Activated T-helper 2 cell treated with anti-CD3 and anti-CD28 coated beads, Interferon-gamma antibody, Interleukin-2, Interleukin-4, amounts not matched to agents 10 μg/mL and 5 μg/mL and 100 μg/mL, durations not matched to agents 14 hours and 24 hours and 36 hours (primary cell): ENCODE results near the gene TJP3. TPM values are rescaled to one million over a fixed set of nuclear protein-coding genes. Genes with fewer than 3 reads are reported as not detected.
"Not testable (repeated sequence)": the region's sequence is repeated elsewhere in the genome, so short reads cannot be mapped to it uniquely, and the experiment has no call there.

Experiments used
- DNase-seq: peaks from one replicate; pipeline ENCODE4 v3.0.0; 2021; ENCODE audit warnings: low spot score
- H3K27ac Mint-ChIP-seq: one replicate; pipeline ENCODE4 v1.8.0; 2021; ENCODE audit warnings: mixed read lengths
- H3K27me3 Mint-ChIP-seq: one replicate; pipeline ENCODE4 v1.8.0; 2021; ENCODE audit warnings: low read depth, mixed read lengths
- H3K36me3 Mint-ChIP-seq: one replicate; pipeline ENCODE4 v1.8.0; 2021; ENCODE audit warnings: low read depth, mixed read lengths
- H3K4me1 Mint-ChIP-seq: one replicate; pipeline ENCODE4 v1.8.0; 2021; ENCODE audit warnings: low read depth, mixed read lengths
- H3K4me3 Mint-ChIP-seq: one replicate; pipeline ENCODE4 v1.8.0; 2021; ENCODE audit warnings: low read depth, mild to moderate bottlenecking, moderate library complexity, mixed read lengths
- H3K9me3 Mint-ChIP-seq: one replicate; pipeline ENCODE4 v1.8.0; 2021; ENCODE audit warnings: mixed read lengths
- intact Hi-C: fragments of 100-400 bp; cut with micrococcal nuclease; formaldehyde crosslinking; loops from one replicate; pipeline ENCODE4 v1.15.1; 2023
- total RNA-seq: library from RNA; stranded (reverse); gene quantifications from 2 replicates; pipeline ENCODE4 v1.2.3, GENCODE V29; 2022

The TJP3 gene
- total RNA-seq, 1 donor from 2014 or later: 0.41 TPM

DNA sequence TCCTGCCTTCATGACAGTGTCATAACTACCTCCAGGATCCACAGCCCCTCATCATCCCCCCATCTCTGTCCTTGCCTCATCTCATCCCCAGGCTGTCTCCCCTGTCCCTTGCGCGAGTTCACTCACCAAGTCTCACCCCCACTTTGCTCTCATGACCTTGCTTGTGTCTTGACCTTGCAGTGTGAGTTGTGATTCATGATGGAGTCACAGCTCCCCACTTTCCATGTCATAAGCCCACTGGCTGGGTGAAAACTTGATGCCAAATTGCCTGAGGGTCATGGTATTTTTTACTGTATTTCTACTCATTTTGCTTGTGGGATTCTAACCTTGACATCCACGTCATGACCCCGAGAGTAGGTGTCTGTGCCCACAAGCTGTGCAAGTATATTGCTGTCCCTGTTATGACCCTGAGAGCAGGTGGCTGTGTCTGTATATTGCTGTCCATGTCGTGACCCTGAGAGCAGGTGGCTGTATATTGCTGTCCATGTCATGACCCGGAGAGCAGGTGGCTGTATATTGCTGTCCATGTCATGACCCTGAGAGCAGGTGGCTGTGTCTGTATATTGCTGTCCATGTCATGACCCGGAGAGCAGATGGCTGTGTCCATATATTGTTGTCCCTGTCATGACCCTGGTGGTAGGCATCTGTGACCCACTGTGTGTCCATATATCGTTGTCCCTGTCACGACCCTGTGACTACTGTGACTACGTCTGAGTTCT, 29.5 kb downstream of the TJP3 start:
- intact Hi-C loops: no loop called here
- H3K4me1 Mint-ChIP-seq: peaks cover 10% of the 10 kb centered on the region
- no peaks in the 10 kb centered on the region for H3K36me3 Mint-ChIP-seq
- DNase-seq: no peak
- no peaks in the 10 kb centered on the region for H3K27me3 Mint-ChIP-seq
- H3K27ac Mint-ChIP-seq: no peak overlapping the region
- H3K9me3 Mint-ChIP-seq: no peaks in the 10 kb centered on the region
- no peak overlapping the region for H3K4me3 Mint-ChIP-seq

DNA sequence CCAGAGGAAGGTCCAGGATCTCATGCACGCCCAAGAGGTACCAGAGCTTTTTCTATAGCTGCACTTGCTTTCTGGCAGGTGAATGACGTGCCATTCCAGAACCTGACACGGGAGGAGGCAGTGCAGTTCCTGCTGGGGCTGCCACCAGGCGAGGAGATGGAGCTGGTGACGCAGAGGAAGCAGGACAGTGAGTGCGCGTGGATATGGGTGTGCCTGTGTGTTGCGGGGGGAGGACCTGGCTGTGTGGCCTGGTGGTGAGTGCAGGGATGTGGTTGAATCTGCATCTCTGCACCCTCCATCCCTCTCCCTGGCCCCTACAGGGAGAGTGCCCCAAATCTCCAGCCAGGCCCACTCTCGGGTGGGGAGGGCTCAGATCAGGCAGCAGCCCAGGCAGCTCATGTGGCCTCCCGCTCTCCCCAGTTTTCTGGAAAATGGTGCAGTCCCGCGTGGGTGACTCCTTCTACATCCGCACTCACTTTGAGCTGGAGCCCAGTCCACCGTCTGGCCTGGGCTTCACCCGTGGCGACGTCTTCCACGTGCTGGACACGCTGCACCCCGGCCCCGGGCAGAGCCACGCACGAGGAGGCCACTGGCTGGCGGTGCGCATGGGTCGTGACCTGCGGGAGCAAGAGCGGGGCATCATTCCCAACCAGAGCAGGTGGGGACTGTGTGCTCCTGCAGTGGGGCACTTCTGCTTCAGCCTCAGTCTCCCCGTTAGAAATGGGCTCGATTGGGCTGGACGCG, 30.5 kb downstream of the TJP3 start:
- no peaks in the 10 kb centered on the region for H3K36me3 Mint-ChIP-seq
- H3K27me3 Mint-ChIP-seq: no peaks in the 10 kb centered on the region
- no peak overlapping the region for H3K27ac Mint-ChIP-seq
- peaks cover 10% of the 10 kb centered on the region for H3K4me1 Mint-ChIP-seq
- no peaks in the 10 kb centered on the region for H3K9me3 Mint-ChIP-seq
- no peak overlapping the region for H3K4me3 Mint-ChIP-seq
- intact Hi-C loops: no loop called here
- no peak for DNase-seq

DNA sequence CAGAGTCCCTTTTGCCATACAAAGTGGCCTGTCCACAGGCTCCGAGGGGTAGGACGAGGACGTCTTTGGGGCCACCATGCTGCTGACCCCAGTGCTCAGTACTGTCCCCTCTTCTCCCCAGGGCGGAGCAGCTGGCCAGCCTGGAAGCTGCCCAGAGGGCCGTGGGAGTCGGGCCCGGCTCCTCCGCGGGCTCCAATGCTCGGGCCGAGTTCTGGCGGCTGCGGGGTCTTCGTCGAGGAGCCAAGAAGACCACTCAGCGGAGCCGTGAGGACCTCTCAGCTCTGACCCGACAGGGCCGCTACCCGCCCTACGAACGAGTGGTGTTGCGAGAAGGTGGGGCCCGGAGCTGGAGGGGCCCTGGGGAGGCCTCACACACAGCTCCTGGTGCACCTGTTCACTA, 32.2 kb downstream of the TJP3 start:
- H3K27me3 Mint-ChIP-seq: no peaks in the 10 kb centered on the region
- H3K4me1 Mint-ChIP-seq: peaks cover 10% of the 10 kb centered on the region
- no peaks in the 10 kb centered on the region for H3K36me3 Mint-ChIP-seq
- no peak for DNase-seq
- no peak overlapping the region for H3K27ac Mint-ChIP-seq
- intact Hi-C loops: no loop called here
- H3K4me3 Mint-ChIP-seq: no peak overlapping the region
- no peaks in the 10 kb centered on the region for H3K9me3 Mint-ChIP-seq

DNA sequence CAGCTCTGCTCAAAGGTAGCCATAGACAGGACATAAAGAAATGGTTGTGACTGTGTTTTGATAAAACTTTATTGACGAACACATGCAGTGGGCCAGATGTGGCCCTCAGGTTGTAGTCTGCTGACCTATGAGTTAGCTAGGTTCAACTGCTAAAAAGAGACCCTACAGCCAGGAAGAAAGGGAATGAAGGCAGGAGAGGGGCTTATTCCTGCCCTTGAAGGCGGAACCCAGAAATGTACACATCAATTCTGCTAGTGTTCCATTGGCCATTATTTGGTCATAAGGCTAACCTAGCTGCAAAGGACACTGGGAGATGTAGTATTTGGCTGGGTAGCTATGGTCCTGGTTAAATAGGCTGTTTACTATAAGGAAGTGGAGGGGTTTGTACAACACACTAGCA, 35.3 kb downstream of the TJP3 start:
- DNase-seq: no peak
- Mint-ChIP-seq H3K4me3 (no peak overlapping the region), H3K27me3 (no peaks in the 10 kb centered on the region), H3K36me3 (no peaks in the 10 kb centered on the region), H3K9me3 (no peaks in the 10 kb centered on the region), H3K4me1 (no peaks in the 10 kb centered on the region), H3K27ac (no peak overlapping the region)
- intact Hi-C loops: no loop called here

DNA sequence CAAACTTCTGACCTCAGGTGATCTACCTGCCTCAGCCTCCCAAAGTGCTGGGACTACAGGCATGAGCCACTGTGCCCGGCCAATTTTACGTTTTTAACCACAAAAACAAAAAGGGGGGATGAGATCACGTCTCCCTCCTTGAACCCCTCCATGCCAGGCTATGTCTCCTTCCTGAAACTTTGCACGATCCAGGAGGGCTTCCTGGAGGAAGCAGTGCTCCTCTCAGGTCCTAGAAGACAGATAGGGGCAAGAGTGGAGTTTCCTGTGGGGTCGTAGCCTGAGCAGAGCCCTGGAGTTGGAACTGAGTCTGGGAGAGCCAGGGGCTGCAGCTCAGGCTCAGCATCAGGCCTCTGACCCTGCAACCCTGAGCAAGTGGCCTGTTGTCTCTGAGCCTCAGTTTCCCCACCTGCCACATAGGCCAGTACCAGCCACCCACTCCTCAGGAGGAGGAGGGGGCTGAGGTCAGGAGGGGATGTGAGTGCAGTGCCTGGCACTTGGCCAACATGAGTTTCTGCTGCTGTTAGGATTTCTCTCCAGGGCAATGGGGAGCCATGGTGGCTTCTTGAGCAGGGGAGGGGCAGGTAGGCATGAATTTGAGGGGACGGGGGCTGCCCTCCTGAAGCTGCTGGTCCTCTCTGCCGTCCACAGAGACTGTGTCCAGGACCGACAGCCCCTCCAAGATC, 37.3 kb downstream of the TJP3 start:
- intact Hi-C loops: no loop called here
- Mint-ChIP-seq H3K4me3 (no peak overlapping the region), H3K9me3 (no peaks in the 10 kb centered on the region), H3K27me3 (no peaks in the 10 kb centered on the region), H3K36me3 (peaks cover 12% of the 10 kb centered on the region), H3K27ac (no peak overlapping the region), H3K4me1 (no peaks in the 10 kb centered on the region)
- DNase-seq: no peak

DNA sequence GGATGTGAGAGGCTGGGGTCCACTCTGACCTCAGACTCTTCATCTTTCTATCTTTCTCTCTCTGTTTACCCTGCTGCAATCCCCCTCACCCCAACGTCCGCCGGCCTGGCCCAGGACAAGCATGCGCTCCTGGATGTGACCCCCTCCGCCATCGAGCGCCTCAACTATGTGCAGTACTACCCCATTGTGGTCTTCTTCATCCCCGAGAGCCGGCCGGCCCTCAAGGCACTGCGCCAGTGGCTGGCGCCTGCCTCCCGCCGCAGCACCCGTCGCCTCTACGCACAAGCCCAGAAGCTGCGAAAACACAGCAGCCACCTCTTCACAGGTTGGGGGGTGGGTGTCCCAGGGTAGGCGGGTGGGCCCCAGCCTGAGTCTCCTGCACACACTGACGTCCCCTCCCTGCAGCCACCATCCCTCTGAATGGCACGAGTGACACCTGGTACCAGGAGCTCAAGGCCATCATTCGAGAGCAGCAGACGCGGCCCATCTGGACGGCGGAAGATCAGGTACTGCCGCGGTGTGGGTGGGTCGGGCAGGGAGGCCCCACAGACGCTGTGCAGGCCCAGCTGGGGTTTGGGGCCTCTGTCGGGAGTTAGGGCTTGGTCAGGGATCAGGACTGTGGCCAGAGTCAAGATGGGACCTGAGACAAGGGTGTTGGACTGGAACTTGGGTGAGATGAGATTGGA, 38.3 kb downstream of the TJP3 start:
- H3K4me3 Mint-ChIP-seq: no peak overlapping the region

DNA sequence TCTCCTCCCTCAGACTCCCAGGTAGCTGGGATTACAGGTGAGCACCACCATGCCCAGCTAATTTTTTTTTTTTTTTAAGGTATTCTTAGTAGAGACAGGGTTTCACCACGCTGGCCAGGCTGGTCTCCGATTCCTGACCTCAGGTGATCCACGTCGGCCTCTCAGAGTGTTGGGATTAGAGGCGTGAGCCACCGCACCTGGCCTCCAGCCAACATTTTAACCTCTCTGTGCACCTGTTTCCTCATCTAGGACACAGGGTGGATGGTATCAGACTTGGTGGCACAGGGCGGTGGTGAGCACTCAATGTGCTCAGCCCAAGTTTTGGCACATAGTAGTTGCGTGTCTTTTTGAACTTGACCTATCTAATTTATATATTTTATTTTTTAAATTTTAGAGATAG, 40.8 kb downstream of the TJP3 start:
- no peaks in the 10 kb centered on the region for H3K9me3 Mint-ChIP-seq
- intact Hi-C loops: no loop called here
- no peak overlapping the region for H3K4me3 Mint-ChIP-seq
- no peaks in the 10 kb centered on the region for H3K4me1 Mint-ChIP-seq
- peaks cover 30% of the 10 kb centered on the region for H3K36me3 Mint-ChIP-seq
- DNase-seq: no peak
- no peak overlapping the region for H3K27ac Mint-ChIP-seq
- no peaks in the 10 kb centered on the region for H3K27me3 Mint-ChIP-seq

More for the DNA sequence above, 38.3 kb downstream of the TJP3 start:
- no peak for DNase-seq
- H3K4me1 Mint-ChIP-seq: no peaks in the 10 kb centered on the region
- H3K9me3 Mint-ChIP-seq: no peaks in the 10 kb centered on the region
- intact Hi-C loops: no loop called here
- H3K36me3 Mint-ChIP-seq: peaks cover 17% of the 10 kb centered on the region
- no peaks in the 10 kb centered on the region for H3K27me3 Mint-ChIP-seq
- H3K27ac Mint-ChIP-seq: no peak overlapping the region

DNA sequence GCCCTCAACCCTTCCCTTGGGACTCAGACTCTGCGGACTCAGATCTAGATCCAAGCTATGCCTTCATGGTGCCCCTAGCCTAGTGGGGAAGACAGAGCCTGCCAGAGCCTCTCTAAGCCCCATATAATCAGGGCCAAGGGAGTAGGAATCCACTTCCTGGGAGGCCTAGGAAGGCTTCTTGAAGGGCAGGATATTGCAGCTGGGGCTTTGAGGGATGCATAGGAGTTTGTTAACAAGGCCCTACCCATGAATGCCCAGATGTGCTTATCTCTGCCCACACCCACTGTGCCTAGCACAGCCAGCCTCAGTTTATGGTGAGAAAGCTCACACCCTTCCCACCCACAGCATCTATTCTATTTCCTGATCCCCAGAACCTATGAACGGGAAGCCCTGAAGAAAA, 42.0 kb downstream of the TJP3 start:
- peaks cover 3% of the 10 kb centered on the region for H3K4me1 Mint-ChIP-seq
- no peak overlapping the region for H3K4me3 Mint-ChIP-seq
- intact Hi-C loops: no loop called here
- peaks cover 40% of the 10 kb centered on the region for H3K36me3 Mint-ChIP-seq
- no peaks in the 10 kb centered on the region for H3K27me3 Mint-ChIP-seq
- H3K27ac Mint-ChIP-seq: no peak overlapping the region
- no peak for DNase-seq
- H3K9me3 Mint-ChIP-seq: no peaks in the 10 kb centered on the region

DNA sequence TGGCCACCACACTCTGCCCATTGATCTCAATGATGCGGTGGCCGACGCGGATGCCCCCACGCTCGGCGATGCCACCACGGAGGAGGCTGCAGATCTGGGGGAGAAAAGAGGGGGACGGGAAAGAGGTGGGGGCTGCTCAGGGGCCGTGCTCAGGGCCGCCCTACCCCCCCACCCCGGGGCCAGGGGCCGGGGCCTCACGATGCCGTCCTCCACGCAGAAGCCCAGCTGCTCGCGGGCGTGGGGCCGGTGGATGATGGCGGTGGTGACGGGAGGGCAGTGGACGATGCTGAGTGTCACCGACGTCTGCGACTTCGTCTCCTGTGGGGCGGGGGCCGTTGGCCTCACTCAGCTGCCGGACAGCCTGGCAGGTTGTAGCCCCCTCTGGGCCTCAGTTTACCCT, 43.1 kb downstream of the TJP3 start:
- H3K4me3 Mint-ChIP-seq: no peak overlapping the region
- H3K9me3 Mint-ChIP-seq: no peaks in the 10 kb centered on the region
- H3K36me3 Mint-ChIP-seq: peaks cover 45% of the 10 kb centered on the region
- no peak for DNase-seq
- no peak overlapping the region for H3K27ac Mint-ChIP-seq
- H3K4me1 Mint-ChIP-seq: peaks cover 5% of the 10 kb centered on the region
- H3K27me3 Mint-ChIP-seq: no peaks in the 10 kb centered on the region
- intact Hi-C loops: no loop called here

DNA sequence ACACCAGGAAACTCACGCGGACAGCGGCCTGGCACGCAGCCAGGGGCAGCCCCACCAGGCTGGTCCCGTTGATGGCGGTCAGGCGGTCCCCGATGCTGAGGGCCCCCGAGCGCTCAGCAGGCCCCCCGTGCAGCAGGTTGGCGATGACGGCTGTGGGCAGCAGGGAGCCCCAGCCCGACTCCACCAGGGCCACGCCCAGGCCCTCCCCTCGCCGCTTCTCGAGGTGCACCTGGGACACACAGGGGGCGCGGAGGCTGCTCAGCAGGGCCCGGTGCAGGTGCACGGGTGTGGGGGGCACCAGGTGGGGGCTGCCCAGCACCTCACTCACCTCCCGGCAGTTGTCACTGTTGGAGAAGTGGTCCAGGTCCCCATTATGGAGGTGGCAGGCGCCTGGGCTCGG, 44.3 kb downstream of the TJP3 start:
- Mint-ChIP-seq H3K9me3 (no peaks in the 10 kb centered on the region), H3K27ac (no peak overlapping the region), H3K27me3 (no peaks in the 10 kb centered on the region), H3K36me3 (peaks cover 48% of the 10 kb centered on the region), H3K4me3 (no peak overlapping the region), H3K4me1 (peaks cover 7% of the 10 kb centered on the region)
- no peak for DNase-seq
- intact Hi-C loops: no loop called here

DNA sequence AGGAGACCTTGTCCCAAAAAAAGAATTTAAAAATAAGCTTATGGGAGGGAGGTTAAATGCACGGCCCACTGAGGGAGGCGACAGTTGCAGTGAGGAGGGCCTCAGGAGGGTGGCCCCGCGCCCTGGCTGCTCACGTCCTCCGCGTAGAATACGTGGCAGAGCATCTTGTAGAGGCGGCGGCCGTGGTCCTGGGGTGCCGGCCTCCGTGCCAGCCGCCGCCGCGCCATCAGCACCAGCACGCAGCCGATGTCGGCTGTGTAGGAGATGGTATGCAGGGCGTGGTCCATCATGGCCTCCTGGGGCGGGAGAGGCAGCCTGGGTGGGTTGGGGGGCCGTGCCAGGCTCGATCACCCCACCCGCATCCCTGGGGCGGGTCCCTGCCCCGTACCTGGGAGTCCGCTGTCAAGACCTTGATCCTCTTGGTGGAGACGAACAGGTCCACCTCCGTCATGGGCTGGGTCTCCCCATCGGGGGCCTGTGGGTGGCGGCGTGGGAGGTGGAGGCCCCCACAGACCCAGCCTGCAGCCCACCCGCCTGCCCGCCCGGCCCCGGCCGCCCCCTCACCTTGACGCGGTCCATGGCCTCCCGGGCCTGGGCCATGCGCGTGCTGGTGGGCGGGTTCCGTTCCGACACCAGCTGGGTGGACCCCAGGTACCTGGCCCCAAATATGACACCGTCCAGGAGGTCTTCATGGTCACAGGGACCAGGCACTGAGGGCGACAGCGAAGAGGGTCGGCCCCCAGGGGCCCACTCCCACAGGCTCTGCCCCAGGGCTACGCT, 45.6 kb downstream of the TJP3 start:
- DNase-seq: no peak
- H3K4me3 Mint-ChIP-seq: no peak overlapping the region
- H3K27ac Mint-ChIP-seq: no peak overlapping the region
- intact Hi-C loops: no loop called here
- H3K4me1 Mint-ChIP-seq: peaks cover 7% of the 10 kb centered on the region
- H3K9me3 Mint-ChIP-seq: no peaks in the 10 kb centered on the region
- H3K27me3 Mint-ChIP-seq: no peaks in the 10 kb centered on the region
- H3K36me3 Mint-ChIP-seq: peaks cover 48% of the 10 kb centered on the region

DNA sequence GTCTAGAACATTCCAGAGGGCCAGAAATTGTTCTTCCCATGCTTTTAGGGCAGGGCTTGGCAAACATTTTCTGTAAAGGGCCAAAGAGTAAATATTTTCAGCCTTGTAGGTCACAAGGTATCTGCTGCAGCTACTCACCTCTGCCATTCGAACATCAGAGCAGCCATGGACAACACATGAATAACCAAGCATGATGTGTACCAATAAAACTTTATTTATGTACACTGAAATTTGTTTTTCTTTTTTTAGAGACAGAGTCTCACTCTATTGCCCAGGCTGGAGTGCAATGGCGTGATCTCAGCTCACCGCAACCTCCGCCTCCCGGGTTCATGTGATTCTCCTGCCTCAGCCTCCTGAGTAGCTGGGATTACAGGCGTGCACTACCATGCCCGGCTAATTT, 49.5 kb downstream of the TJP3 start:
- H3K27me3 Mint-ChIP-seq, H3K9me3 Mint-ChIP-seq, DNase-seq, intact Hi-C loops, H3K27ac Mint-ChIP-seq, H3K4me3 Mint-ChIP-seq: not testable (repeated sequence)
- Mint-ChIP-seq H3K4me1 (peaks cover 12% of the 10 kb centered on the region), H3K36me3 (peaks cover 39% of the 10 kb centered on the region)
